Cardiac septum (tissue), 1 donor: ENCODE data around the gene TAC4. TPM values are rescaled to one million over a fixed set of nuclear protein-coding genes. Genes with fewer than 3 reads are reported as not detected.
A peak's percentile ranks its signal among the peaks of the same experiment; 100 is the strongest.

ENCODE experiments used
- DNase-seq: peaks from one replicate; pipeline ENCODE4 v3.0.0-alpha.2; 2020; ENCODE audit warnings: low spot score
- intact Hi-C: fragments of 100-400 bp; cut with DNase I; formaldehyde crosslinking; loops from one replicate; pipeline ENCODE4 v1.14.0; 2022
- long read RNA-seq: library from polyadenylated mRNA; unstranded; transcript quantifications from one replicate; pipeline ENCODE4 v2.0.0, GENCODE V29; 2021
- total RNA-seq: library from RNA; stranded (reverse); fragmentation: NEBNext Ultra II Directional; extraction: Animal tissue kit (Norgen Biotek cat#: 25700); gene quantifications from one replicate; pipeline ENCODE4 v1.2.1, GENCODE V29; 2021
- donor health status: DM: no; HTN: no; CAD: no.

TAC4 gene
- total RNA-seq, result 1.7 TPM
- long read RNA-seq, partial matches to known transcripts, result 0 of 1 reads
- long read RNA-seq, other reads (novel, unspliced or antisense), result 1 of 1 reads

GRCh38 chr17:49848019-49848473, at the start of gene TAC4:
Gene TAC4, minus strand, starts transcription at chr17:49848069. Its CDS starts 52 bp downstream, at chr17:49848017.
- no peak for DNase-seq
- intact Hi-C loops, result no loop called here

GRCh38 chr17:49896860-49897259, 49.0 kb upstream of the TAC4 start:
- no peak for DNase-seq
- intact Hi-C loops, result no loop called here

GRCh38 chr17:49896222-49896621, 48.4 kb upstream of the TAC4 start:
- intact Hi-C loops, result no loop called here
- no peak for DNase-seq

- no peak for DNase-seq
- intact Hi-C loops, result no loop called here
Measured at GRCh38 chr17:49895812-49896211, 47.9 kb upstream of the TAC4 start.

- DNase-seq, result no peak
- intact Hi-C loops, result no loop called here
Measured at GRCh38 chr17:49894761-49895160, 46.9 kb upstream of the TAC4 start.

GRCh38 chr17:49891694-49892389, 44.0 kb upstream of the TAC4 start:
- no peak for DNase-seq
- intact Hi-C loops, result no loop called here

- intact Hi-C loops, result no loop called here
- DNase-seq, result no peak
Measured at GRCh38 chr17:49891271-49891670, 43.4 kb upstream of the TAC4 start.

- no peak for DNase-seq
- intact Hi-C loops, result no loop called here
Measured at GRCh38 chr17:49890852-49891251, 43.0 kb upstream of the TAC4 start.

- intact Hi-C loops, result no loop called here
Measured at GRCh38 chr17:49890077-49890821, 42.4 kb upstream of the TAC4 start.

GRCh38 chr17:49889500-49889899, 41.6 kb upstream of the TAC4 start:
- DNase-seq, result no peak
- intact Hi-C loops, result no loop called here

More at GRCh38 chr17:49890077-49890821, 42.4 kb upstream of the TAC4 start:
- DNase-seq, result no peak

- intact Hi-C loops, result no loop called here
- DNase-seq, result no peak
Measured at GRCh38 chr17:49887744-49888360, 40.0 kb upstream of the TAC4 start.

GRCh38 chr17:49887086-49887743, 39.3 kb upstream of the TAC4 start:
- DNase-seq, result no peak
- intact Hi-C loops, result no loop called here

- no peak for DNase-seq
- intact Hi-C loops, result no loop called here
Measured at GRCh38 chr17:49886036-49886435, 38.2 kb upstream of the TAC4 start.

GRCh38 chr17:49882434-49882833, 34.6 kb upstream of the TAC4 start:
- intact Hi-C loops, result no loop called here
- DNase-seq, result no peak

GRCh38 chr17:49881054-49881402, 33.2 kb upstream of the TAC4 start:
- intact Hi-C loops, result loop anchor here (1.0 kb wide), 1 partner anchor 115 kb away; no protein-coding TSS in a partner anchor
- no peak for DNase-seq

- peak; percentile 82 for DNase-seq
- intact Hi-C loops, result loop anchor here (1.0 kb wide), 1 partner anchor 116 kb away; no protein-coding TSS in a partner anchor
Measured at GRCh38 chr17:49880291-49881053, 32.6 kb upstream of the TAC4 start.

- no peak for DNase-seq
- intact Hi-C loops, result no loop called here
Measured at GRCh38 chr17:49878931-49879904, 31.3 kb upstream of the TAC4 start.

- intact Hi-C loops, result no loop called here
- DNase-seq, result no peak
Measured at GRCh38 chr17:49875685-49876084, 27.8 kb upstream of the TAC4 start.
